Upper lobe of left lung (tissue), 6 donors: ENCODE data around the gene PRKCZ. TPM values are rescaled to one million over a fixed set of nuclear protein-coding genes. Genes with fewer than 3 reads are reported as not detected.

Experiments used
- ATAC-seq, 2 donors: fragments of 200-7000 bp; cut with Tn5 transposase; one replicate each; pipeline ENCODE4 v1.9.1; 2022; ENCODE audit warnings: mild to moderate bottlenecking in 2 of 2, moderate library complexity in 2 of 2; ENCODE audit not compliant: low FRiP score in 2 of 2
- DNase-seq, 2 donors: peaks; one replicate each; pipeline ENCODE4 v3.0.0-alpha.2; 2019 to 2020
- H3K27ac ChIP-seq, 4 donors: fragments of 200-600 bp; sonication (generic); one replicate each; pipeline ENCODE4 v1.5.1; 2016 to 2019
- H3K27me3 ChIP-seq, 4 donors: fragments of 200-600 bp; sonication (generic); one replicate each; pipeline ENCODE4 v1.5.1; 2017 to 2019
- H3K36me3 ChIP-seq, 4 donors: fragments of 200-600 bp; sonication (generic); one replicate each; pipeline ENCODE4 v1.5.1; 2016 to 2019
- H3K4me1 ChIP-seq, 4 donors: fragments of 200-600 bp; sonication (generic); one replicate each; pipeline ENCODE4 v1.5.1; 2018 to 2019
- H3K4me3 ChIP-seq, 4 donors: fragments of 200-600 bp; sonication (generic); one replicate each; pipeline ENCODE4 v1.5.1; 2017 to 2019; ENCODE audit warnings: mild to moderate bottlenecking in 2 of 4, moderate library complexity in 1 of 4
- H3K9me3 ChIP-seq, 4 donors: fragments of 200-600 bp; sonication (generic); one replicate each; pipeline ENCODE4 v1.5.1; 2018 to 2019
- CTCF ChIP-seq, 6 experiments: fragments of 450-650 bp in 4 of 6; fragments of 200-600 bp in 2 of 6; sonication (generic) in 2 of 6; IDR thresholded peaks; one replicate each; pipeline ENCODE4 v1.5.1; 2016 to 2019; ENCODE audit warnings: antibody characterized with exemption in 6 of 6
- EP300 ChIP-seq, 4 donors: sonication (generic); formaldehyde crosslinking; IDR thresholded peaks; one replicate each; pipeline ENCODE4 v1.5.1; 2017; ENCODE audit warnings: antibody characterized with exemption in 4 of 4, control low read depth in 2 of 4
- POLR2A ChIP-seq, 4 donors: fragments of 450-650 bp; IDR thresholded peaks; one replicate each; pipeline ENCODE4 v1.5.1; 2016 to 2017; ENCODE audit warnings: antibody characterized with exemption in 4 of 4, mild to moderate bottlenecking in 2 of 4
- POLR2AphosphoS5 ChIP-seq, 2 donors: sonication (generic); formaldehyde crosslinking; IDR thresholded peaks; one replicate each; pipeline ENCODE4 v1.5.1; 2017; ENCODE audit warnings: antibody characterized with exemption in 2 of 2
- WGBS, 2 donors: methylation state at CpG; one replicate each; pipeline ENCODE4 v1.1.5; 2017 to 2018; 5-methylcytosine and 5-hydroxymethylcytosine counted together
- total RNA-seq, 6 donors: library from RNA; depleted of rRNA in 4 of 6; stranded (reverse); fragments of >200 nt in 4 of 6; gene quantifications; one replicate each; pipeline versions ENCODE4 v1.1.0 to v1.2.1, GENCODE V29; 2016 to 2021
- donor health status: DM: no; HTN: no; CAD: no; lungs with moderate emphysema.
- donor health status: DM: no; HTN: yes; CAD: no; lungs with severe emphysema.

Gene PRKCZ
- total RNA-seq, 6 donors from 2014 or later, result 107 to 169 (median 138) TPM

- Histone ChIP-seq H3K27ac (no peak overlapping the region), H3K27me3 (no peaks in the 10 kb centered on the region), H3K36me3 (no peaks in the 10 kb centered on the region), H3K4me3 (no peak overlapping the region), H3K4me1 (peaks cover 0 to 10% (median 8%) of the 10 kb centered on the region in 4 donors), H3K9me3 (no peaks in the 10 kb centered on the region)
- TF ChIP-seq EP300 (IDR thresholded peaks at IDR 0.05), result no peak
- TF ChIP-seq CTCF (IDR thresholded peaks at IDR 0.05), result no peak
- TF ChIP-seq POLR2A (IDR thresholded peaks at IDR 0.05), result no peak
- TF ChIP-seq POLR2AphosphoS5 (IDR thresholded peaks at IDR 0.05), result no peak
- 85 to 92% methylated on average over 4 to 12 of the region's 15 CpGs for WGBS, 2 donors
- DNase-seq, result no peak
- no peak for ATAC-seq
Observed at GRCh38 chr1:2029561-2029960, 20.6 kb upstream of the PRKCZ start.

GRCh38 chr1:2030076-2030871 is 19.9 kb upstream of the PRKCZ start:
- Histone ChIP-seq H3K4me1 (peaks cover 0 to 8% (median 6%) of the 10 kb centered on the region in 4 donors), H3K4me3 (no peak overlapping the region), H3K27me3 (no peaks in the 10 kb centered on the region), H3K27ac (no peak overlapping the region), H3K36me3 (no peaks in the 10 kb centered on the region), H3K9me3 (no peaks in the 10 kb centered on the region)
- TF ChIP-seq POLR2AphosphoS5 (IDR thresholded peaks at IDR 0.05) (no peak), POLR2A (IDR thresholded peaks at IDR 0.05) (no peak)
- 85 to 86% methylated on average over 34 to 42 of the region's 42 CpGs for WGBS, 2 donors
- DNase-seq (peak in 1 of 2 donors; percentile 76), ATAC-seq (no peak)

GRCh38 chr1:2031546-2032540 is 18.4 kb upstream of the PRKCZ start:
- no peak overlapping the region for H3K4me3 ChIP-seq
- H3K27me3 ChIP-seq, result no peaks in the 10 kb centered on the region
- no peaks in the 10 kb centered on the region for H3K4me1 ChIP-seq
- no peaks in the 10 kb centered on the region for H3K9me3 ChIP-seq
- TF ChIP-seq EP300 (IDR thresholded peaks at IDR 0.05) (no peak), POLR2AphosphoS5 (IDR thresholded peaks at IDR 0.05) (no peak), CTCF (IDR thresholded peaks at IDR 0.05) (no peak), POLR2A (IDR thresholded peaks at IDR 0.05) (no peak)
- H3K27ac ChIP-seq, result no peak overlapping the region
- DNase-seq (peak in 1 of 2 donors; percentile 67), ATAC-seq (no peak)
- 79 to 82% methylated on average over 12 to 31 of the region's 33 CpGs for WGBS, 2 donors
- no peaks in the 10 kb centered on the region for H3K36me3 ChIP-seq

- DNase-seq (peak in 1 of 2 donors; percentile 43), ATAC-seq (no peak)
- 81% methylated on average over 14 of the region's 14 CpGs; no CpG with 5 or more reads in 1 of the 2 donors for WGBS, 2 donors
- Histone ChIP-seq H3K27me3 (no peaks in the 10 kb centered on the region), H3K36me3 (no peaks in the 10 kb centered on the region), H3K27ac (no peak overlapping the region), H3K9me3 (no peaks in the 10 kb centered on the region), H3K4me3 (no peak overlapping the region), H3K4me1 (no peaks in the 10 kb centered on the region)
- TF ChIP-seq CTCF (IDR thresholded peaks at IDR 0.05) (no peak), EP300 (IDR thresholded peaks at IDR 0.05) (no peak)
Observed at GRCh38 chr1:2032737-2033136, 17.5 kb upstream of the PRKCZ start.

- Histone ChIP-seq H3K4me3 (no peak overlapping the region), H3K4me1 (no peaks in the 10 kb centered on the region), H3K27ac (no peak overlapping the region), H3K9me3 (no peaks in the 10 kb centered on the region), H3K27me3 (no peaks in the 10 kb centered on the region), H3K36me3 (no peaks in the 10 kb centered on the region)
- DNase-seq, result peak in 1 of 2 donors; percentile 61
- WGBS, 2 donors, result 60 to 75% methylated on average over 1 to 13 of the region's 13 CpGs
- no peak for ATAC-seq
- TF ChIP-seq POLR2AphosphoS5 (IDR thresholded peaks at IDR 0.05), result no peak
- TF ChIP-seq CTCF (IDR thresholded peaks at IDR 0.05), result no peak
- no peak for TF ChIP-seq EP300 (IDR thresholded peaks at IDR 0.05)
- TF ChIP-seq POLR2A (IDR thresholded peaks at IDR 0.05), result no peak
Observed at GRCh38 chr1:2033165-2033564, 17.0 kb upstream of the PRKCZ start.
